K562 (cell line): ENCODE results near the gene AOC3. TPM values are rescaled to one million over a fixed set of nuclear protein-coding genes. Genes with fewer than 3 reads are reported as not detected.

ENCODE experiments used
- E4F1 ChIP-seq: fragments of 250-450 bp; sonication (Bioruptor Pico); IDR thresholded peaks from 2 replicates; pipeline ENCODE4 v1.5.0; 2021; ENCODE audit warnings: mild to moderate bottlenecking, borderline replicate concordance
- ETV5 ChIP-seq: sonication (generic); formaldehyde crosslinking; IDR thresholded peaks from 2 replicates; pipeline ENCODE4 v1.4.0; 2020; ENCODE audit warnings: low read depth, mild to moderate bottlenecking, missing genetic modification reagents
- EWSR1 ChIP-seq: fragments of 450-650 bp; IDR thresholded peaks from 2 replicates; pipeline ENCODE4 v1.6.1; 2018; ENCODE audit warnings: borderline replicate concordance, mild to moderate bottlenecking, low read depth, moderate library complexity; ENCODE audit not compliant: partially characterized antibody
- FOXA3 ChIP-seq, 2 experiments: fragments of 450-650 bp in 1 of 2; sonication (generic) in 1 of 2; formaldehyde crosslinking; IDR thresholded peaks in 1 of 2; conservative IDR thresholded peaks in 1 of 2; 2 replicates each; pipeline versions ENCODE4 v1.4.0 to v1.8.0; 2020 to 2022; ENCODE audit warnings: mild to moderate bottlenecking in 2 of 2, missing genetic modification reagents in 1 of 2
- NFE2 ChIP-seq: IDR thresholded peaks from 2 replicates; pipeline ENCODE4 v1.6.1; 2014; ENCODE audit warnings: antibody characterized with exemption, low read depth
- NFRKB ChIP-seq: fragments of 450-650 bp; IDR thresholded peaks from 2 replicates; pipeline ENCODE4 v1.6.1; 2016; ENCODE audit warnings: low read depth
- POLR2H ChIP-seq: IDR thresholded peaks from 2 replicates; pipeline ENCODE4 v1.6.1; 2016; ENCODE audit warnings: missing genetic modification characterization, low read depth, mild to moderate bottlenecking, control low read depth, missing compliant biosample characterization, moderate library complexity
- POLR3A ChIP-seq: IDR thresholded peaks from 2 replicates; pipeline ENCODE4 v1.6.1; 2011; ENCODE audit warnings: borderline replicate concordance, mild to moderate bottlenecking, moderate library complexity; ENCODE audit not compliant: insufficient read length, insufficient read depth; ENCODE audit errors: extremely low read depth
- RREB1 ChIP-seq: fragments of 250-450 bp; sonication (Bioruptor Pico); IDR thresholded peaks from 2 replicates; pipeline ENCODE4 v1.4.0; 2020
- STAG1 ChIP-seq: sonication (generic); formaldehyde crosslinking; IDR thresholded peaks from 2 replicates; pipeline ENCODE4 v1.5.0; 2020; ENCODE audit warnings: missing genetic modification reagents, borderline replicate concordance
- TAF15 ChIP-seq: fragments of 200-400 bp; formaldehyde crosslinking; IDR thresholded peaks from 2 replicates; pipeline ENCODE4 v1.6.1; 2017; ENCODE audit warnings: mild to moderate bottlenecking, low read depth, low read length, moderate library complexity
- U2AF1 ChIP-seq: fragments of 200-400 bp; formaldehyde crosslinking; optimal IDR thresholded peaks from 2 replicates; pipeline ENCODE3; 2017; ENCODE audit warnings: mild to moderate bottlenecking, low read depth, low read length, moderate library complexity
- ZBTB17 ChIP-seq: fragments of 450-650 bp; formaldehyde crosslinking; IDR thresholded peaks from 2 replicates; pipeline ENCODE4 v1.4.0; 2020; ENCODE audit warnings: mild to moderate bottlenecking
- ZBTB9 ChIP-seq: fragments of 450-650 bp; formaldehyde crosslinking; IDR thresholded peaks from 2 replicates; pipeline ENCODE4 v1.4.0; 2020; ENCODE audit warnings: mild to moderate bottlenecking, moderate library complexity
- ZNF444 ChIP-seq: fragments of 250-450 bp; sonication (Bioruptor Pico); IDR thresholded peaks from 2 replicates; pipeline ENCODE4 v1.4.0; 2020; ENCODE audit warnings: mild to moderate bottlenecking, moderate library complexity
- ZNF668 ChIP-seq: fragments of 250-450 bp; sonication (Bioruptor Pico); IDR thresholded peaks from 2 replicates; pipeline ENCODE4 v1.8.0; 2022; ENCODE audit warnings: mild to moderate bottlenecking, inconsistent platforms
- polyA plus RNA-seq, 8 experiments: library from polyadenylated mRNA; depleted of rRNA in 4 of 8; stranded (reverse) in 5 of 8; unstranded in 3 of 8; fragments of >200 nt; fragmentation: Nextera tagmentation in 2 of 8; fragmentation: Illumina TruSeq in 1 of 8; extraction: Ambion mirVana in 2 of 8; extraction: Trizol in 1 of 8; gene quantifications; 2 replicates each; pipeline versions ENCODE4 v1.2.1 to v1.2.3, GENCODE V29; 2011 to 2014; ENCODE audit warnings: inconsistent platforms in 1 of 8, missing spikeins in 1 of 8
- total RNA-seq, 7 experiments: library from RNA; depleted of rRNA in 6 of 7; stranded (reverse); fragments of >200 nt in 6 of 7; fragmentation: Illumina TruSeq in 2 of 7; extraction: Trizol in 2 of 7; gene quantifications; 2 replicates each; pipeline versions ENCODE4 v1.2.1 to v1.2.3, GENCODE V29; 2011 to 2021; ENCODE audit warnings: low replicate concordance in 1 of 7

The AOC3 gene
- total and polyA plus RNA-seq, 9 of the 15 experiments (the other 6 are each of a cell fraction or from before 2014, with no cell fraction given), result 0.09 to 0.42 (median 0.22) TPM; not detected in 3

GRCh38 chr17:42832934-42833766, 17.8 kb upstream of the AOC3 start, which contains the start of gene PSME3 (continued):
- TF ChIP-seq NFRKB (peak; percentile 54; the same call in 1 of the 2 replicates), POLR2H (tag) (peak; percentile 73), RREB1 (CRISPR knock-in tag) (no peak; the same call in 1 of the 2 replicates), ETV5 (peak; percentile 82), ZBTB9 (no peak), STAG1 (CRISPR knock-in tag) (peak; percentile 31; the same call in 1 of the 2 replicates), POLR3A (no peak), EWSR1 (no peak), TAF15 (no peak), FOXA3 (CRISPR knock-in tag; conservative IDR thresholded peaks at IDR 0.05 in 1 of 2, IDR thresholded peaks at IDR 0.05 in 1 of 2) (peak in 1 of 2 experiments; percentile 36; a peak in 1 of 4 replicates), ZNF444 (CRISPR knock-in tag) (no peak), ZNF668 (CRISPR knock-in tag) (no peak), U2AF1 (no peak), E4F1 (CRISPR knock-in tag) (no peak), NFE2 (no peak), ZBTB17 (CRISPR knock-in tag) (peak; percentile 91)
